IMR-90 (cell line): Measurements from ENCODE around the gene TMEM139.

ENCODE experiments used
- CHD1 ChIP-seq: IDR thresholded peaks from 2 replicates; pipeline ENCODE4 v1.6.1; 2012; ENCODE audit warnings: low read depth, low read length, improper control_type of control experiment
- CTCF ChIP-seq: conservative IDR thresholded peaks from 2 replicates; pipeline ENCODE4 v1.5.1; 2012; ENCODE audit warnings: mild to moderate bottlenecking, low read depth, low read length, improper control_type of control experiment
- POLR2A ChIP-seq: IDR thresholded peaks from 2 replicates; pipeline ENCODE4 v1.6.1; 2012; ENCODE audit warnings: mild to moderate bottlenecking, low read depth, low read length
- RCOR1 ChIP-seq: IDR thresholded peaks from 2 replicates; pipeline ENCODE4 v1.6.1; 2012; ENCODE audit warnings: mild to moderate bottlenecking, low read length, improper control_type of control experiment; ENCODE audit not compliant: insufficient replicate concordance
- SMC3 ChIP-seq: fragments of 150-350 bp; IDR thresholded peaks from 2 replicates; pipeline ENCODE4 v1.6.1; 2016; ENCODE audit warnings: low read depth, mild to moderate bottlenecking, antibody characterized with exemption, low read length, moderate library complexity
- USF2 ChIP-seq: fragments of 150-350 bp; IDR thresholded peaks from 2 replicates; pipeline ENCODE4 v1.6.1; 2017; ENCODE audit warnings: mild to moderate bottlenecking, antibody characterized with exemption, low read length, low read depth

- no peak for TF ChIP-seq CTCF
- TF ChIP-seq POLR2A = no peak
- TF ChIP-seq CHD1 = no peak
- no peak for TF ChIP-seq USF2
- TF ChIP-seq SMC3 = no peak
- no peak for TF ChIP-seq RCOR1
Measured at GRCh38 chr7:143285806-143286521, 1.2 kb downstream of the TMEM139 start.
